ENCODE data around the gene TNS1.

TNS1 gene

GRCh38 chr2:217843324-217843723, 159.5 kb downstream of the TNS1 start:
- DNase-seq: no peak

GRCh38 chr2:217842017-217842416, 160.8 kb downstream of the TNS1 start:
- no peak for DNase-seq

GRCh38 chr2:217840522-217840921, 162.3 kb downstream of the TNS1 start:
- no peak for DNase-seq

- DNase-seq: no peak
Observed at GRCh38 chr2:217839750-217840107, 163.1 kb downstream of the TNS1 start.

GRCh38 chr2:217839073-217839749, 163.6 kb downstream of the TNS1 start:
- DNase-seq: no peak

- DNase-seq: no peak
Observed at GRCh38 chr2:217838409-217838831, 164.4 kb downstream of the TNS1 start.

- DNase-seq: no peak
Observed at GRCh38 chr2:217837530-217837929, 165.3 kb downstream of the TNS1 start.

- no peak for DNase-seq
Observed at GRCh38 chr2:217836901-217837491, 165.8 kb downstream of the TNS1 start.

- DNase-seq: no peak
Observed at GRCh38 chr2:217835931-217836891, 166.6 kb downstream of the TNS1 start.

- no peak for DNase-seq
Observed at GRCh38 chr2:217834744-217835513, 167.9 kb downstream of the TNS1 start.

- no peak for DNase-seq
Observed at GRCh38 chr2:217834057-217834620, 168.7 kb downstream of the TNS1 start.

- no peak for DNase-seq
Observed at GRCh38 chr2:217833439-217833838, 169.4 kb downstream of the TNS1 start.

GRCh38 chr2:217832987-217833386, 169.8 kb downstream of the TNS1 start:
- no peak for DNase-seq

GRCh38 chr2:217832115-217832514, 170.7 kb downstream of the TNS1 start:
- no peak for DNase-seq

- DNase-seq: no peak
Observed at GRCh38 chr2:217831306-217831705, 171.5 kb downstream of the TNS1 start.

- DNase-seq: no peak
Observed at GRCh38 chr2:217830807-217831206, 172.0 kb downstream of the TNS1 start.

GRCh38 chr2:217830061-217830460, 172.7 kb downstream of the TNS1 start:
- no peak for DNase-seq

- no peak for DNase-seq
Observed at GRCh38 chr2:217829420-217829819, 173.4 kb downstream of the TNS1 start.

GRCh38 chr2:217828336-217828735, 174.5 kb downstream of the TNS1 start:
- no peak for DNase-seq

GRCh38 chr2:217827430-217828201, 175.2 kb downstream of the TNS1 start:
- no peak for DNase-seq

- no peak for DNase-seq
Observed at GRCh38 chr2:217826991-217827390, 175.8 kb downstream of the TNS1 start.

GRCh38 chr2:217826520-217826919, 176.3 kb downstream of the TNS1 start:
- DNase-seq: no peak

All from CD4-positive, alpha-beta T cell treated with Interleukin-17A for 4 hours (primary cell).